ENCODE data around the gene CBFB.

The CBFB gene

DNA sequence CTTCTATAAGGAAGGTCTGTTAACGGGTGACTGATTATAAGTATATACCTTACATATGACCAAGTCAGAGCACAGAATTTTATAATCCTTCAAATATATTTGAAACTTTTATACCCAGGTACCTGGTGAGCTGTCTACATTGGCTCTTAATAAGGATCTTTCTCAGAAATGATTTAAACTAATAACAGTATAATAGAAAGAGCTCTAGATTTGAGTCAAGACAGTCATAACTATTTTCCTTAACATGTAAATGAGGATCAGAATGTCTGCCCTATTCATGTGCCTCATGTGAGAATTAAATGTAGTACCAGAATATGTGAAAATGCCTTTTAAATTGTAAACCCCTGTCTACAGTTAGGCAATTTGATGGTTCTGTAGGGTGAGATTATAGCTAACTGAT, 14.5 kb downstream of the CBFB start:
- TF ChIP-seq YY1 (IDR thresholded peaks at IDR 0.05; ENCODE audit: low read depth) (no peak), CEBPB (IDR thresholded peaks at IDR 0.05) (no peak), TEAD4 (IDR thresholded peaks at IDR 0.05) (no peak), ZBTB7A (IDR thresholded peaks at IDR 0.05; ENCODE audit: low read depth) (no peak), USF1 (IDR thresholded peaks at IDR 0.05) (no peak), EGR1 (IDR thresholded peaks at IDR 0.05) (no peak), TAF1 (IDR thresholded peaks at IDR 0.05; ENCODE audit: low read depth) (no peak), RAD21 (IDR thresholded peaks at IDR 0.05; ENCODE audit: low read depth) (no peak), FOXM1 (IDR thresholded peaks at IDR 0.05; ENCODE audit: borderline replicate concordance, low read depth) (no peak), NFIC (IDR thresholded peaks at IDR 0.05) (no peak), EP300 (IDR thresholded peaks at IDR 0.05; ENCODE audit: borderline replicate concordance) (no peak), CREB1 (IDR thresholded peaks at IDR 0.05; ENCODE audit: low read depth) (no peak), TCF12 (IDR thresholded peaks at IDR 0.05; ENCODE audit: low read depth) (no peak)
- TF ChIP-seq, protein P1, sequence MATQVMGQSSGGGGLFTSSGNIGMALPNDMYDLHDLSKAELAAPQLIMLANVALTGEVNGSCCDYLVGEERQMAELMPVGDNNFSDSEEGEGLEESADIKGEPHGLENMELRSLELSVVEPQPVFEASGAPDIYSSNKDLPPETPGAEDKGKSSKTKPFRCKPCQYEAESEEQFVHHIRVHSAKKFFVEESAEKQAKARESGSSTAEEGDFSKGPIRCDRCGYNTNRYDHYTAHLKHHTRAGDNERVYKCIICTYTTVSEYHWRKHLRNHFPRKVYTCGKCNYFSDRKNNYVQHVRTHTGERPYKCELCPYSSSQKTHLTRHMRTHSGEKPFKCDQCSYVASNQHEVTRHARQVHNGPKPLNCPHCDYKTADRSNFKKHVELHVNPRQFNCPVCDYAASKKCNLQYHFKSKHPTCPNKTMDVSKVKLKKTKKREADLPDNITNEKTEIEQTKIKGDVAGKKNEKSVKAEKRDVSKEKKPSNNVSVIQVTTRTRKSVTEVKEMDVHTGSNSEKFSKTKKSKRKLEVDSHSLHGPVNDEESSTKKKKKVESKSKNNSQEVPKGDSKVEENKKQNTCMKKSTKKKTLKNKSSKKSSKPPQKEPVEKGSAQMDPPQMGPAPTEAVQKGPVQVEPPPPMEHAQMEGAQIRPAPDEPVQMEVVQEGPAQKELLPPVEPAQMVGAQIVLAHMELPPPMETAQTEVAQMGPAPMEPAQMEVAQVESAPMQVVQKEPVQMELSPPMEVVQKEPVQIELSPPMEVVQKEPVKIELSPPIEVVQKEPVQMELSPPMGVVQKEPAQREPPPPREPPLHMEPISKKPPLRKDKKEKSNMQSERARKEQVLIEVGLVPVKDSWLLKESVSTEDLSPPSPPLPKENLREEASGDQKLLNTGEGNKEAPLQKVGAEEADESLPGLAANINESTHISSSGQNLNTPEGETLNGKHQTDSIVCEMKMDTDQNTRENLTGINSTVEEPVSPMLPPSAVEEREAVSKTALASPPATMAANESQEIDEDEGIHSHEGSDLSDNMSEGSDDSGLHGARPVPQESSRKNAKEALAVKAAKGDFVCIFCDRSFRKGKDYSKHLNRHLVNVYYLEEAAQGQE (IDR thresholded peaks at IDR 0.05; ENCODE audit: low read depth) = no peak
- TF ChIP-seq, protein P2, sequence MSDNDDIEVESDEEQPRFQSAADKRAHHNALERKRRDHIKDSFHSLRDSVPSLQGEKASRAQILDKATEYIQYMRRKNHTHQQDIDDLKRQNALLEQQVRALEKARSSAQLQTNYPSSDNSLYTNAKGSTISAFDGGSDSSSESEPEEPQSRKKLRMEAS (IDR thresholded peaks at IDR 0.05) = no peak

DNA sequence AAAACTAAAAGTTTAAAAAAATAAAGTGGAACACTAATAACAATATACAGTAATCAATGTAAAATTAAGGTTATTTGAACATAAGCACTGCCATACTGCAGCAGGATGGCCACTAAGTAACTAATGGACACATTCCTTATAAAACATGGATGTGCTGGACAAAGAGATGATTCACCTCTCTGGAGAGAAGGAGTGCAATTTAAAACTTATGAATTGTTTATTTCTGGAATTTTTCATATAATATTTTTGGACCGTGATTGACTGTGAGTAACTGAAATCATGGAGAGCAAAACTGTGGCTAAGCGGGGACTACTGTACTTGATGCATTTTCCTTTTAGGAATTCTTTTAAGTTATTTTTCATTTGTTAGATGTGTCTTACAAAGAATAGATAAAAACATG, 21.8 kb downstream of the CBFB start:
- TF ChIP-seq TCF12 (IDR thresholded peaks at IDR 0.05; ENCODE audit: low read depth) (no peak), TEAD4 (IDR thresholded peaks at IDR 0.05) (no peak), FOXM1 (IDR thresholded peaks at IDR 0.05; ENCODE audit: borderline replicate concordance, low read depth) (no peak), EGR1 (IDR thresholded peaks at IDR 0.05) (no peak), RAD21 (IDR thresholded peaks at IDR 0.05; ENCODE audit: low read depth) (no peak), CEBPB (IDR thresholded peaks at IDR 0.05) (no peak), YY1 (IDR thresholded peaks at IDR 0.05; ENCODE audit: low read depth) (no peak), CREB1 (IDR thresholded peaks at IDR 0.05; ENCODE audit: low read depth) (no peak), NFIC (IDR thresholded peaks at IDR 0.05) (no peak), ZBTB7A (IDR thresholded peaks at IDR 0.05; ENCODE audit: low read depth) (no peak), TAF1 (IDR thresholded peaks at IDR 0.05; ENCODE audit: low read depth) (no peak), EP300 (IDR thresholded peaks at IDR 0.05; ENCODE audit: borderline replicate concordance) (no peak), USF1 (IDR thresholded peaks at IDR 0.05) (no peak)
- TF ChIP-seq, protein P2 (IDR thresholded peaks at IDR 0.05) = no peak
- TF ChIP-seq, protein P1 (IDR thresholded peaks at IDR 0.05; ENCODE audit: low read depth) = no peak

GRCh38 chr16:67052399-67052798, 23.4 kb downstream of the CBFB start:
- TF ChIP-seq, protein P2 (IDR thresholded peaks at IDR 0.05) = no peak
- TF ChIP-seq ZBTB7A (IDR thresholded peaks at IDR 0.05; ENCODE audit: low read depth) = no peak
- TF ChIP-seq TCF12 (IDR thresholded peaks at IDR 0.05; ENCODE audit: low read depth) = no peak
- TF ChIP-seq NFIC (IDR thresholded peaks at IDR 0.05) = no peak
- no peak for TF ChIP-seq EP300 (IDR thresholded peaks at IDR 0.05; ENCODE audit: borderline replicate concordance)
- no peak for TF ChIP-seq FOXM1 (IDR thresholded peaks at IDR 0.05; ENCODE audit: borderline replicate concordance, low read depth)
- TF ChIP-seq CREB1 (IDR thresholded peaks at IDR 0.05; ENCODE audit: low read depth) = no peak
- no peak for TF ChIP-seq TAF1 (IDR thresholded peaks at IDR 0.05; ENCODE audit: low read depth)
- no peak for TF ChIP-seq USF1 (IDR thresholded peaks at IDR 0.05)
- TF ChIP-seq, protein P1 (IDR thresholded peaks at IDR 0.05; ENCODE audit: low read depth) = no peak
- no peak for TF ChIP-seq EGR1 (IDR thresholded peaks at IDR 0.05)
- TF ChIP-seq RAD21 (IDR thresholded peaks at IDR 0.05; ENCODE audit: low read depth) = no peak
- TF ChIP-seq YY1 (IDR thresholded peaks at IDR 0.05; ENCODE audit: low read depth) = no peak

All from Ishikawa (cell line).